Liver (tissue), 9 donors: ENCODE results near the gene JPH3. TPM values are rescaled to one million over a fixed set of nuclear protein-coding genes. Genes with fewer than 3 reads are reported as not detected.
A peak's percentile ranks its signal among the peaks of the same experiment; 100 is the strongest.

Source experiments
- DNase-seq: peaks from one replicate; pipeline ENCODE4 v3.0.0-alpha.2; 2017; ENCODE audit warnings: low spot score
- H3K27ac ChIP-seq, 2 donors: one replicate each; pipeline ENCODE4 v1.7.0; 2013; ENCODE audit warnings: inconsistent platforms in 2 of 2, low read length in 2 of 2, control low read depth in 1 of 2, low read depth in 1 of 2, mild to moderate bottlenecking in 1 of 2
- H3K27me3 ChIP-seq, 4 donors: one replicate each; pipeline versions ENCODE4 v1.6.1 to v1.7.0; 2013; ENCODE audit warnings: low read length in 3 of 4, inconsistent platforms in 1 of 4, mild to moderate bottlenecking in 1 of 4, moderate library complexity in 1 of 4; ENCODE audit not compliant: control insufficient read depth in 4 of 4, insufficient read depth in 4 of 4
- H3K36me3 ChIP-seq, 4 donors: one replicate each; pipeline versions ENCODE4 v1.6.1 to v1.7.0; 2013; ENCODE audit warnings: low read length in 3 of 4, mild to moderate bottlenecking in 3 of 4, low read depth in 1 of 4, moderate library complexity in 1 of 4; ENCODE audit not compliant: control insufficient read depth in 4 of 4, insufficient read depth in 3 of 4
- H3K4me1 ChIP-seq, 4 donors: one replicate each; pipeline versions ENCODE4 v1.6.1 to v1.7.0; 2013; ENCODE audit warnings: low read length in 3 of 4, mild to moderate bottlenecking in 3 of 4, moderate library complexity in 1 of 4; ENCODE audit not compliant: control insufficient read depth in 4 of 4, insufficient read depth in 4 of 4
- H3K4me3 ChIP-seq, 3 donors: one replicate each; pipeline versions ENCODE4 v1.6.1 to v1.7.0; 2013; ENCODE audit warnings: low read length in 3 of 3, control low read depth in 1 of 3, low read depth in 1 of 3, mild to moderate bottlenecking in 1 of 3
- H3K9ac ChIP-seq, 2 donors: one replicate each; pipeline ENCODE4 v1.7.0; 2013; ENCODE audit warnings: low read length in 2 of 2, mild to moderate bottlenecking in 2 of 2, moderate library complexity in 2 of 2, control low read depth in 1 of 2, low read depth in 1 of 2
- H3K9me3 ChIP-seq, 4 donors: one replicate each; pipeline versions ENCODE4 v1.6.1 to v1.7.0; 2013; ENCODE audit warnings: low read length in 3 of 4; ENCODE audit not compliant: control insufficient read depth in 4 of 4
- ATF3 ChIP-seq: IDR thresholded peaks from 2 replicates; pipeline ENCODE4 v1.6.1; 2016; ENCODE audit warnings: antibody characterized with exemption
- EGR1 ChIP-seq, 2 donors: IDR thresholded peaks; 2 replicates each; pipeline ENCODE4 v1.6.1; 2016 to 2018; ENCODE audit warnings: antibody characterized with exemption in 2 of 2, low read depth in 2 of 2
- FOXA1 ChIP-seq: IDR thresholded peaks from 2 replicates; pipeline ENCODE4 v1.6.1; 2016; ENCODE audit warnings: antibody characterized with exemption
- FOXA2 ChIP-seq: IDR thresholded peaks from 2 replicates; pipeline ENCODE4 v1.6.1; 2016; ENCODE audit warnings: antibody characterized with exemption
- GABPA ChIP-seq, 2 donors: IDR thresholded peaks in 1 of 2; conservative IDR thresholded peaks in 1 of 2; 2 replicates each; pipeline ENCODE4 v1.6.1; 2016; ENCODE audit warnings: antibody characterized with exemption in 2 of 2, mild to moderate bottlenecking in 1 of 2, moderate library complexity in 1 of 2
- HNF4A ChIP-seq, 2 donors: conservative IDR thresholded peaks; 2 replicates each; pipeline ENCODE4 v1.6.1; 2016; ENCODE audit warnings: antibody characterized with exemption in 2 of 2, mild to moderate bottlenecking in 2 of 2
- HNF4G ChIP-seq: IDR thresholded peaks from 2 replicates; pipeline ENCODE4 v1.6.1; 2016; ENCODE audit warnings: antibody characterized with exemption
- JUND ChIP-seq, 2 donors: IDR thresholded peaks; 2 replicates each; pipeline ENCODE4 v1.6.1; 2016; ENCODE audit warnings: antibody characterized with exemption in 2 of 2
- MAX ChIP-seq: IDR thresholded peaks from 2 replicates; pipeline ENCODE4 v1.6.1; 2016; ENCODE audit warnings: antibody characterized with exemption
- NR2F2 ChIP-seq: IDR thresholded peaks from 2 replicates; pipeline ENCODE4 v1.6.1; 2016; ENCODE audit warnings: antibody characterized with exemption
- RAD21 ChIP-seq, 2 donors: IDR thresholded peaks; 2 replicates each; pipeline ENCODE4 v1.6.1; 2016; ENCODE audit warnings: antibody characterized with exemption in 2 of 2, mild to moderate bottlenecking in 2 of 2
- RXRA ChIP-seq, 2 donors: IDR thresholded peaks; 2 replicates each; pipeline ENCODE4 v1.6.1; 2017 to 2018; ENCODE audit warnings: antibody characterized with exemption in 2 of 2, mild to moderate bottlenecking in 1 of 2
- SP1 ChIP-seq: IDR thresholded peaks from 2 replicates; pipeline ENCODE4 v1.6.1; 2018; ENCODE audit warnings: antibody characterized with exemption, mild to moderate bottlenecking
- TAF1 ChIP-seq: conservative IDR thresholded peaks from 2 replicates; pipeline ENCODE4 v1.6.1; 2016; ENCODE audit warnings: antibody characterized with exemption, mild to moderate bottlenecking
- YY1 ChIP-seq: IDR thresholded peaks from 2 replicates; pipeline ENCODE4 v1.6.1; 2016; ENCODE audit warnings: antibody characterized with exemption, mild to moderate bottlenecking
- ZBTB33 ChIP-seq: IDR thresholded peaks from 2 replicates; pipeline ENCODE4 v1.6.1; 2016; ENCODE audit warnings: antibody characterized with exemption
- WGBS: extraction: QIAGEN DNeasy Blood & Tissue Kit; methylation state at CpG from one replicate; pipeline ENCODE4 v1.1.7; 2013; 5-methylcytosine and 5-hydroxymethylcytosine counted together
- polyA plus RNA-seq, 2 donors: library from polyadenylated mRNA; stranded (reverse) in 1 of 2; unstranded in 1 of 2; fragments of 200-250 nt in 1 of 2; fragments of >200 nt in 1 of 2; fragmentation: Nextera tagmentation in 1 of 2; extraction: Ambion mirVana in 1 of 2; gene quantifications; one replicate each; pipeline versions ENCODE4 v1.2.1 to v1.2.3, GENCODE V29; 2013 to 2015
- total RNA-seq, 2 donors: library from RNA; depleted of rRNA; stranded (reverse); fragments of >200 nt; gene quantifications; one replicate each; pipeline ENCODE4 v1.2.3, GENCODE V29; 2014
- TF ChIP-seq, protein P1 (sequence below): fragments of 150-350 bp; IDR thresholded peaks from 2 replicates; pipeline ENCODE4 v1.5.1; 2017; ENCODE audit warnings: improper control_type of control experiment, low read depth, low read length; ENCODE audit not compliant: missing input control
- TF ChIP-seq, protein P2 (sequence below): IDR thresholded peaks from 2 replicates; pipeline ENCODE4 v1.6.1; 2016; ENCODE audit warnings: antibody characterized with exemption, mild to moderate bottlenecking
- donor health status: healthy.
- donor health status: healthy.
- donor health status: healthy.
- donor health status: healthy.
- donor health status: healthy.

The JPH3 gene
- total and polyA plus RNA-seq, 4 donors = under 0.01 to 0.09 (median 0.04) TPM

GRCh38 chr16:87556941-87557459 lies 45.3 kb upstream of the JPH3 start:
- H3K9ac ChIP-seq = peak overlapping the region in 1 of 2 donors; percentile 52
- H3K27me3 ChIP-seq = no peaks in the 10 kb centered on the region
- peak overlapping the region; percentile 86 to 87 for H3K27ac ChIP-seq
- H3K9me3 ChIP-seq = no peaks in the 10 kb centered on the region
- H3K4me1 ChIP-seq = peaks cover 0 to 26% (median 18%) of the 10 kb centered on the region in 4 donors
- DNase-seq = peak; percentile 50
- WGBS = 40% methylated on average over 7 of the region's 7 CpGs
- no peaks in the 10 kb centered on the region for H3K36me3 ChIP-seq
- H3K4me3 ChIP-seq = no peak overlapping the region
- TF ChIP-seq RXRA (IDR thresholded peaks at IDR 0.05) = peak; percentile 94 to 97
- TF ChIP-seq FOXA1 = no peak
- TF ChIP-seq ZBTB33 = no peak
- no peak for TF ChIP-seq GABPA (IDR thresholded peaks at IDR 0.05 in 1 of 2, conservative IDR thresholded peaks at IDR 0.05 in 1 of 2)
- peak; percentile 98 for TF ChIP-seq NR2F2
- peak; percentile 86 for TF ChIP-seq SP1
- TF ChIP-seq RAD21 (IDR thresholded peaks at IDR 0.05) = peak; percentile 32 to 54
- TF ChIP-seq HNF4A (conservative IDR thresholded peaks at IDR 0.05) = peak; percentile 57 to 58
- peak; percentile 28 for TF ChIP-seq YY1
- no peak for TF ChIP-seq FOXA2
- no peak for TF ChIP-seq TAF1
- TF ChIP-seq ATF3 = no peak
- TF ChIP-seq, protein P1, sequence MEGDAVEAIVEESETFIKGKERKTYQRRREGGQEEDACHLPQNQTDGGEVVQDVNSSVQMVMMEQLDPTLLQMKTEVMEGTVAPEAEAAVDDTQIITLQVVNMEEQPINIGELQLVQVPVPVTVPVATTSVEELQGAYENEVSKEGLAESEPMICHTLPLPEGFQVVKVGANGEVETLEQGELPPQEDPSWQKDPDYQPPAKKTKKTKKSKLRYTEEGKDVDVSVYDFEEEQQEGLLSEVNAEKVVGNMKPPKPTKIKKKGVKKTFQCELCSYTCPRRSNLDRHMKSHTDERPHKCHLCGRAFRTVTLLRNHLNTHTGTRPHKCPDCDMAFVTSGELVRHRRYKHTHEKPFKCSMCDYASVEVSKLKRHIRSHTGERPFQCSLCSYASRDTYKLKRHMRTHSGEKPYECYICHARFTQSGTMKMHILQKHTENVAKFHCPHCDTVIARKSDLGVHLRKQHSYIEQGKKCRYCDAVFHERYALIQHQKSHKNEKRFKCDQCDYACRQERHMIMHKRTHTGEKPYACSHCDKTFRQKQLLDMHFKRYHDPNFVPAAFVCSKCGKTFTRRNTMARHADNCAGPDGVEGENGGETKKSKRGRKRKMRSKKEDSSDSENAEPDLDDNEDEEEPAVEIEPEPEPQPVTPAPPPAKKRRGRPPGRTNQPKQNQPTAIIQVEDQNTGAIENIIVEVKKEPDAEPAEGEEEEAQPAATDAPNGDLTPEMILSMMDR = no peak
- TF ChIP-seq, protein P2, sequence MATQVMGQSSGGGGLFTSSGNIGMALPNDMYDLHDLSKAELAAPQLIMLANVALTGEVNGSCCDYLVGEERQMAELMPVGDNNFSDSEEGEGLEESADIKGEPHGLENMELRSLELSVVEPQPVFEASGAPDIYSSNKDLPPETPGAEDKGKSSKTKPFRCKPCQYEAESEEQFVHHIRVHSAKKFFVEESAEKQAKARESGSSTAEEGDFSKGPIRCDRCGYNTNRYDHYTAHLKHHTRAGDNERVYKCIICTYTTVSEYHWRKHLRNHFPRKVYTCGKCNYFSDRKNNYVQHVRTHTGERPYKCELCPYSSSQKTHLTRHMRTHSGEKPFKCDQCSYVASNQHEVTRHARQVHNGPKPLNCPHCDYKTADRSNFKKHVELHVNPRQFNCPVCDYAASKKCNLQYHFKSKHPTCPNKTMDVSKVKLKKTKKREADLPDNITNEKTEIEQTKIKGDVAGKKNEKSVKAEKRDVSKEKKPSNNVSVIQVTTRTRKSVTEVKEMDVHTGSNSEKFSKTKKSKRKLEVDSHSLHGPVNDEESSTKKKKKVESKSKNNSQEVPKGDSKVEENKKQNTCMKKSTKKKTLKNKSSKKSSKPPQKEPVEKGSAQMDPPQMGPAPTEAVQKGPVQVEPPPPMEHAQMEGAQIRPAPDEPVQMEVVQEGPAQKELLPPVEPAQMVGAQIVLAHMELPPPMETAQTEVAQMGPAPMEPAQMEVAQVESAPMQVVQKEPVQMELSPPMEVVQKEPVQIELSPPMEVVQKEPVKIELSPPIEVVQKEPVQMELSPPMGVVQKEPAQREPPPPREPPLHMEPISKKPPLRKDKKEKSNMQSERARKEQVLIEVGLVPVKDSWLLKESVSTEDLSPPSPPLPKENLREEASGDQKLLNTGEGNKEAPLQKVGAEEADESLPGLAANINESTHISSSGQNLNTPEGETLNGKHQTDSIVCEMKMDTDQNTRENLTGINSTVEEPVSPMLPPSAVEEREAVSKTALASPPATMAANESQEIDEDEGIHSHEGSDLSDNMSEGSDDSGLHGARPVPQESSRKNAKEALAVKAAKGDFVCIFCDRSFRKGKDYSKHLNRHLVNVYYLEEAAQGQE = peak; percentile 48
- TF ChIP-seq MAX = no peak
- TF ChIP-seq JUND (IDR thresholded peaks at IDR 0.05) = no peak
- TF ChIP-seq EGR1 (IDR thresholded peaks at IDR 0.05; ENCODE audit: low read depth in 2 of 2) = no peak
- TF ChIP-seq HNF4G = peak; percentile 25
